Panc1 (cell line): ENCODE data around the gene AKT1. TPM values are rescaled to one million over a fixed set of nuclear protein-coding genes. Genes with fewer than 3 reads are reported as not detected.

ENCODE experiments used
- ATAC-seq: fragments of 200-7000 bp; cut with Tn5 transposase; 2 replicates; pipeline ENCODE4 v1.9.1; 2020; ENCODE audit warnings: mild to moderate bottlenecking, moderate library complexity
- BruUV-seq: library from RNA; stranded (reverse); fragments of 400-500 nt; replicated peaks from 2 replicates; lab custom pipeline; 2021; lab: Mats Ljungman, UMichigan
- CTCF ChIA-PET: fragments of 300-600 bp; sonication (Branson Sonifier 250); formaldehyde crosslinking; loops from one replicate; lab custom pipeline; 2022; ENCODE audit warnings: antibody characterized with exemption; lab: Charles Lee
- POLR2A ChIA-PET: fragments of 300-600 bp; sonication (Branson Sonifier 250); formaldehyde crosslinking; loops from one replicate; lab custom pipeline; 2022; ENCODE audit warnings: antibody characterized with exemption; lab: Charles Lee
- DNase-seq: peaks from one replicate; pipeline ENCODE4 v3.0.0-alpha.2; 2010; ENCODE audit warnings: low read depth, low spot score
- H3K27ac ChIP-seq: 2 replicates; pipeline ENCODE4 v1.5.1; 2011; ENCODE audit warnings: mild to moderate bottlenecking, low read length, inconsistent platforms
- H3K27me3 ChIP-seq: fragments of 200-500 bp; sonication (Bioruptor generic); 2 replicates; pipeline ENCODE4 v1.6.0; 2014; ENCODE audit warnings: low read length, inconsistent platforms; ENCODE audit not compliant: control insufficient read depth, insufficient read depth
- H3K36me3 ChIP-seq: fragments of 200-500 bp; sonication (Bioruptor generic); 2 replicates; pipeline ENCODE4 v1.5.1; 2014; ENCODE audit warnings: inconsistent platforms, mild to moderate bottlenecking, low read length, moderate library complexity; ENCODE audit not compliant: control insufficient read depth, insufficient read depth
- H3K4me1 ChIP-seq: 2 replicates; pipeline ENCODE4 v1.5.1; 2011; ENCODE audit warnings: inconsistent platforms, mild to moderate bottlenecking, low read length, moderate library complexity; ENCODE audit not compliant: control insufficient read depth, insufficient read depth
- H3K4me3 ChIP-seq, 2 experiments: 2 replicates each; pipeline ENCODE4 v1.5.1; 2011 to 2012; ENCODE audit warnings: low read depth in 2 of 2, low read length in 2 of 2, mild to moderate bottlenecking in 2 of 2, inconsistent platforms in 1 of 2, moderate library complexity in 1 of 2
- H3K9me3 ChIP-seq: fragments of 200-500 bp; sonication (Bioruptor generic); 2 replicates; pipeline ENCODE4 v1.5.1; 2014; ENCODE audit warnings: low read depth, mild to moderate bottlenecking, inconsistent platforms, low read length, moderate library complexity; ENCODE audit not compliant: control insufficient read depth, insufficient read depth
- POLR2AphosphoS5 ChIP-seq: IDR thresholded peaks from 2 replicates; pipeline ENCODE4 v1.6.1; 2012; ENCODE audit warnings: mild to moderate bottlenecking, low read depth, low read length, moderate library complexity
- SIN3A ChIP-seq: IDR thresholded peaks from 2 replicates; pipeline ENCODE4 v1.6.1; 2012; ENCODE audit warnings: low read depth, mild to moderate bottlenecking, low read length, moderate library complexity, borderline replicate concordance; ENCODE audit not compliant: insufficient read depth
- TCF7L2 ChIP-seq: IDR thresholded peaks from 2 replicates; pipeline ENCODE4 v1.6.1; 2011; ENCODE audit warnings: mild to moderate bottlenecking, low read depth, low read length, inconsistent platforms
- in situ Hi-C: cut with HindIII; loops from 2 replicates; pipeline ENCODE4 v1.10.0; 2016; ENCODE audit warnings: low sequenced_read_pairs, low pct_unique_long_range_greater_than_20kb
- intact Hi-C: fragments of 100-400 bp; cut with micrococcal nuclease; formaldehyde crosslinking; loops from one replicate; pipeline ENCODE4 v1.10.0; 2022; ENCODE audit not compliant: unreplicated experiment
- total RNA-seq: library from RNA; stranded (reverse); gene quantifications from one replicate; pipeline ENCODE4 v1.2.1, GENCODE V29; 2021; ENCODE audit not compliant: unreplicated experiment
- TF ChIP-seq, protein P1 (sequence below), 2 experiments: IDR thresholded peaks; 2 replicates each; pipeline ENCODE4 v1.6.1; 2011 to 2012; ENCODE audit warnings: low read depth in 2 of 2, control low read depth in 1 of 2, low read length in 1 of 2, mild to moderate bottlenecking in 1 of 2, moderate library complexity in 1 of 2; ENCODE audit not compliant: insufficient read depth in 1 of 2
- TF ChIP-seq, protein P2 (sequence below): fragments of 450-650 bp; IDR thresholded peaks from 2 replicates; pipeline ENCODE4 v1.5.1; 2017; ENCODE audit warnings: mild to moderate bottlenecking

The AKT1 gene
- total RNA-seq, 1 experiment from 2014 or later, result 175 TPM

DNA sequence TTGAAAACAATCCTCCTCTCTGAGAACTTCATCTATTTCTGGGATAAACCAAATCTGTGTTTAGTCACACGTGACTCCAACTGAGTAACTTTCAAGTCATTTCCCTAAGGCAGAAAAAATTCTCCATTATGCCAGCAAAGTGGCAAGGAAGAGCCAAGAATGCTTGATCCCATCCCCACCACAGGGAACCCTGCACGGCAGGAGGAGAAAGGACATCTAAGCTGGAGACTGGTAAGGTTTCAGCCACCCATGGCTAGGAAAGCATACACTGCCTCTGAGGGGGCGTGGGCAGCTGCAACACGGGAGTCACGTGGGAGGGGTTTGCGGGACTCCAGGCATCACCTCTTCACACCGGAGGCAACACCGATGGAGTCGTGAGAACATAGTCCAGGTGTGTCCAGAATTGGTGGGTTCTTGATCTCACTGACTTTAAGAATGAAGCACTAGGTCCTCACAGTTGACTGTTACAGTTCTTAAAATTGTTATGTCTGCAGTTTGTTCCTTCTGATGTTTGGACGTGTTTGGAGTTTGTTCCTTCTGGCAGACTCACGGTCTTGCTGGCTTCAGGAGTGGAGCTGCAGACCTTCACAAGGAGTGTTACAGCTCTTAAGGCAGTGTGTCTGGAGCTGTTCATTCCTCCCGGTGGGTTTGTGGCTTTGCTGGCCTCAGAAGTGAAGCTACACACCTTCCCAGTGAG lies 45.3 kb downstream of the AKT1 start:
- ATAC-seq (no peak), DNase-seq (no peak)
- intact Hi-C loops, result no loop called here
- no peak overlapping the region for H3K27ac ChIP-seq
- no peak overlapping the region for H3K4me3 ChIP-seq
- ChIA-PET CTCF (no interaction called here), POLR2A (interaction anchor here (0.7 kb wide), 1 partner anchor 1072 kb away, joined by 3 read pairs; no protein-coding TSS in a partner anchor)
- H3K36me3 ChIP-seq, result peaks cover 3% of the 10 kb centered on the region; the same call in 1 of the 2 replicates
- in situ Hi-C loops, result no loop called here
- H3K27me3 ChIP-seq, result no peaks in the 10 kb centered on the region
- H3K4me1 ChIP-seq, result peaks cover 17% of the 10 kb centered on the region
- TF ChIP-seq, protein P1, sequence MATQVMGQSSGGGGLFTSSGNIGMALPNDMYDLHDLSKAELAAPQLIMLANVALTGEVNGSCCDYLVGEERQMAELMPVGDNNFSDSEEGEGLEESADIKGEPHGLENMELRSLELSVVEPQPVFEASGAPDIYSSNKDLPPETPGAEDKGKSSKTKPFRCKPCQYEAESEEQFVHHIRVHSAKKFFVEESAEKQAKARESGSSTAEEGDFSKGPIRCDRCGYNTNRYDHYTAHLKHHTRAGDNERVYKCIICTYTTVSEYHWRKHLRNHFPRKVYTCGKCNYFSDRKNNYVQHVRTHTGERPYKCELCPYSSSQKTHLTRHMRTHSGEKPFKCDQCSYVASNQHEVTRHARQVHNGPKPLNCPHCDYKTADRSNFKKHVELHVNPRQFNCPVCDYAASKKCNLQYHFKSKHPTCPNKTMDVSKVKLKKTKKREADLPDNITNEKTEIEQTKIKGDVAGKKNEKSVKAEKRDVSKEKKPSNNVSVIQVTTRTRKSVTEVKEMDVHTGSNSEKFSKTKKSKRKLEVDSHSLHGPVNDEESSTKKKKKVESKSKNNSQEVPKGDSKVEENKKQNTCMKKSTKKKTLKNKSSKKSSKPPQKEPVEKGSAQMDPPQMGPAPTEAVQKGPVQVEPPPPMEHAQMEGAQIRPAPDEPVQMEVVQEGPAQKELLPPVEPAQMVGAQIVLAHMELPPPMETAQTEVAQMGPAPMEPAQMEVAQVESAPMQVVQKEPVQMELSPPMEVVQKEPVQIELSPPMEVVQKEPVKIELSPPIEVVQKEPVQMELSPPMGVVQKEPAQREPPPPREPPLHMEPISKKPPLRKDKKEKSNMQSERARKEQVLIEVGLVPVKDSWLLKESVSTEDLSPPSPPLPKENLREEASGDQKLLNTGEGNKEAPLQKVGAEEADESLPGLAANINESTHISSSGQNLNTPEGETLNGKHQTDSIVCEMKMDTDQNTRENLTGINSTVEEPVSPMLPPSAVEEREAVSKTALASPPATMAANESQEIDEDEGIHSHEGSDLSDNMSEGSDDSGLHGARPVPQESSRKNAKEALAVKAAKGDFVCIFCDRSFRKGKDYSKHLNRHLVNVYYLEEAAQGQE (IDR thresholded peaks at IDR 0.05; ENCODE audit: insufficient read depth in 1 of 2, low read depth in 2 of 2, low read length in 1 of 2), result no peak
- no peak for TF ChIP-seq SIN3A
- TF ChIP-seq, protein P2, sequence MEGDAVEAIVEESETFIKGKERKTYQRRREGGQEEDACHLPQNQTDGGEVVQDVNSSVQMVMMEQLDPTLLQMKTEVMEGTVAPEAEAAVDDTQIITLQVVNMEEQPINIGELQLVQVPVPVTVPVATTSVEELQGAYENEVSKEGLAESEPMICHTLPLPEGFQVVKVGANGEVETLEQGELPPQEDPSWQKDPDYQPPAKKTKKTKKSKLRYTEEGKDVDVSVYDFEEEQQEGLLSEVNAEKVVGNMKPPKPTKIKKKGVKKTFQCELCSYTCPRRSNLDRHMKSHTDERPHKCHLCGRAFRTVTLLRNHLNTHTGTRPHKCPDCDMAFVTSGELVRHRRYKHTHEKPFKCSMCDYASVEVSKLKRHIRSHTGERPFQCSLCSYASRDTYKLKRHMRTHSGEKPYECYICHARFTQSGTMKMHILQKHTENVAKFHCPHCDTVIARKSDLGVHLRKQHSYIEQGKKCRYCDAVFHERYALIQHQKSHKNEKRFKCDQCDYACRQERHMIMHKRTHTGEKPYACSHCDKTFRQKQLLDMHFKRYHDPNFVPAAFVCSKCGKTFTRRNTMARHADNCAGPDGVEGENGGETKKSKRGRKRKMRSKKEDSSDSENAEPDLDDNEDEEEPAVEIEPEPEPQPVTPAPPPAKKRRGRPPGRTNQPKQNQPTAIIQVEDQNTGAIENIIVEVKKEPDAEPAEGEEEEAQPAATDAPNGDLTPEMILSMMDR, result no peak
- TF ChIP-seq POLR2AphosphoS5, result no peak
- no peak for TF ChIP-seq TCF7L2
- BruUV-seq, result no TSS peak
- no peaks in the 10 kb centered on the region for H3K9me3 ChIP-seq

DNA sequence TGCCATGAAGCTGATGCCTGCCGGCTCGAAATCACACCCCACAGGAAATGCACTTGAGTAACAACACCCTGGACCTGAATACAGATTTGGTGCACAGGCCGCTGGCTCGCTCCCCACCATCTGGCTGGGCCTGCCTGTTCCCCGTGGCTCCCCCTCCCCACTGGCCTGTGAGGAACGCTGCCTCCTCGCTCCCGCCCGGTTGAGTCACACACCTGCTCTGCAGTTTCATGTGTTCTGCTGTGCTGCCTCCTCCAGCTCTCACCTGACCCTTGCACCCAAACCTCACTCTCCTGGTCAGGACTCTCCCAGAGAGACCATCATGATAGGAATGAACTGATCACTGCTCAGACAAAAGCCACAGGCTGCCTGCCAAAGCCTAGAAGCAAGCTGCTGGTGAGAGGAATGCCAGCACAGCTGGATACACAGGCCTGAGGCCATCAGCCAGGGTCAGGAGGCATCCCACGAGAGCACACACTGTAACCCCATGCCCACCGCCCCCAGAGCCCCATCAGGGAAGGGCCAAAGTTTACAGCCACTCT lies 46.4 kb downstream of the AKT1 start:
- no peak for ATAC-seq

More for the DNA sequence above, 46.4 kb downstream of the AKT1 start:
- no peaks in the 10 kb centered on the region for H3K9me3 ChIP-seq
- H3K4me3 ChIP-seq, result no peak overlapping the region
- in situ Hi-C loops, result no loop called here
- peaks cover 12% of the 10 kb centered on the region for H3K4me1 ChIP-seq
- no TSS peak for BruUV-seq
- ChIA-PET CTCF (no interaction called here), POLR2A (no interaction called here)
- H3K27me3 ChIP-seq, result no peaks in the 10 kb centered on the region
- DNase-seq, result no peak
- no peak overlapping the region for H3K27ac ChIP-seq
- peaks cover 3% of the 10 kb centered on the region; the same call in 1 of the 2 replicates for H3K36me3 ChIP-seq
- TF ChIP-seq, protein P2, result no peak
- no peak for TF ChIP-seq TCF7L2
- TF ChIP-seq POLR2AphosphoS5, result no peak
- TF ChIP-seq, protein P1 (IDR thresholded peaks at IDR 0.05; ENCODE audit: insufficient read depth in 1 of 2, low read depth in 2 of 2, low read length in 1 of 2), result no peak
- no peak for TF ChIP-seq SIN3A
- intact Hi-C loops, result no loop called here
